K562 (cell line): ENCODE results near the gene STEEP1. TPM values are rescaled to one million over a fixed set of nuclear protein-coding genes. Genes with fewer than 3 reads are reported as not detected.

Experiments
- ATF7 ChIP-seq: fragments of 450-650 bp; IDR thresholded peaks from 2 replicates; pipeline ENCODE4 v1.7.1; 2014; ENCODE audit warnings: mild to moderate bottlenecking, moderate library complexity
- CBX3 ChIP-seq, 2 experiments: IDR thresholded peaks; 1 replicate in 1 of 2; 2 replicates in 1 of 2; pipeline ENCODE4 v1.6.1; 2012; ENCODE audit warnings: inconsistent platforms in 2 of 2, low read length in 2 of 2, borderline replicate concordance in 1 of 2, control low read depth in 1 of 2
- EP400 ChIP-seq: fragments of 450-650 bp; IDR thresholded peaks from 2 replicates; pipeline ENCODE4 v1.6.1; 2017; ENCODE audit warnings: antibody characterized with exemption, mild to moderate bottlenecking, moderate library complexity
- FOXP4 ChIP-seq: sonication (generic); formaldehyde crosslinking; IDR thresholded peaks from 2 replicates; pipeline ENCODE4 v1.8.0; 2022; ENCODE audit warnings: mild to moderate bottlenecking, missing genetic modification reagents, borderline replicate concordance
- GTF2E2 ChIP-seq: fragments of 200-800 bp; sonication (Bioruptor generic); IDR thresholded peaks from 2 replicates; pipeline ENCODE4 v1.6.1; 2016; ENCODE audit warnings: missing genetic modification characterization, missing compliant biosample characterization
- MLLT1 ChIP-seq, 2 experiments: fragments of 450-650 bp; IDR thresholded peaks; 2 replicates each; pipeline ENCODE4 v1.6.1; 2016
- NFE2 ChIP-seq: IDR thresholded peaks from 2 replicates; pipeline ENCODE4 v1.6.1; 2014; ENCODE audit warnings: antibody characterized with exemption, low read depth
- PHF8 ChIP-seq: fragments of 200-600 bp; sonication (generic); IDR thresholded peaks from 2 replicates; pipeline ENCODE4 v1.6.1; 2012; ENCODE audit warnings: mixed run types, mild to moderate bottlenecking, inconsistent platforms, low read length, moderate library complexity, borderline replicate concordance
- POLR2H ChIP-seq: IDR thresholded peaks from 2 replicates; pipeline ENCODE4 v1.6.1; 2016; ENCODE audit warnings: missing genetic modification characterization, low read depth, mild to moderate bottlenecking, control low read depth, missing compliant biosample characterization, moderate library complexity
- PRMT5 ChIP-seq: sonication (generic); formaldehyde crosslinking; IDR thresholded peaks from 2 replicates; pipeline ENCODE4 v1.5.0; 2020; ENCODE audit warnings: missing genetic modification reagents
- REST ChIP-seq, 2 experiments: fragments of 450-650 bp; formaldehyde crosslinking in 1 of 2; IDR thresholded peaks; 2 replicates each; pipeline versions ENCODE4 v1.4.0 to v1.6.1; 2014 to 2020; ENCODE audit warnings: mild to moderate bottlenecking in 2 of 2, borderline replicate concordance in 1 of 2, low read depth in 1 of 2
- U2AF1 ChIP-seq: fragments of 200-400 bp; formaldehyde crosslinking; optimal IDR thresholded peaks from 2 replicates; pipeline ENCODE3; 2017; ENCODE audit warnings: mild to moderate bottlenecking, low read depth, low read length, moderate library complexity
- ZNF12 ChIP-seq: sonication (generic); formaldehyde crosslinking; IDR thresholded peaks from 2 replicates; pipeline ENCODE4 v1.4.0; 2020; ENCODE audit warnings: mild to moderate bottlenecking, missing genetic modification reagents
- ZNF274 ChIP-seq: IDR thresholded peaks from 2 replicates; pipeline ENCODE4 v1.6.1; 2011; ENCODE audit warnings: low read depth, mild to moderate bottlenecking, low read length, moderate library complexity, borderline replicate concordance
- polyA plus RNA-seq, 8 experiments: library from polyadenylated mRNA; depleted of rRNA in 4 of 8; stranded (reverse) in 5 of 8; unstranded in 3 of 8; fragments of >200 nt; fragmentation: Nextera tagmentation in 2 of 8; fragmentation: Illumina TruSeq in 1 of 8; extraction: Ambion mirVana in 2 of 8; extraction: Trizol in 1 of 8; gene quantifications; 2 replicates each; pipeline versions ENCODE4 v1.2.1 to v1.2.3, GENCODE V29; 2011 to 2014; ENCODE audit warnings: inconsistent platforms in 1 of 8, missing spikeins in 1 of 8
- total RNA-seq, 7 experiments: library from RNA; depleted of rRNA in 6 of 7; stranded (reverse); fragments of >200 nt in 6 of 7; fragmentation: Illumina TruSeq in 2 of 7; extraction: Trizol in 2 of 7; gene quantifications; 2 replicates each; pipeline versions ENCODE4 v1.2.1 to v1.2.3, GENCODE V29; 2011 to 2021; ENCODE audit warnings: low replicate concordance in 1 of 7

Gene STEEP1
- total and polyA plus RNA-seq, 9 of the 15 experiments (the other 6 are each of a cell fraction or from before 2014, with no cell fraction given): 15.0 to 73.7 (median 40.3) TPM

- TF ChIP-seq REST (IDR thresholded peaks at IDR 0.05; ENCODE audit: borderline replicate concordance) (peak; percentile 48), REST (CRISPR knock-in tag; IDR thresholded peaks at IDR 0.05; ENCODE audit: low read depth) (no peak), ATF7 (peak; percentile 99), GTF2E2 (tag) (peak; percentile 64), NFE2 (0 out of 2 replicates have a peak, but pooled peaks have one; percentile 9), ZNF12 (CRISPR knock-in tag) (no peak), PHF8 (peak; percentile 67; the same call in 1 of the 2 replicates), U2AF1 (no peak), PRMT5 (CRISPR knock-in tag) (no peak), EP400 (peak; percentile 74), ZNF274 (no peak), FOXP4 (CRISPR knock-in tag) (no peak), POLR2H (tag) (peak; percentile 43; the same call in 1 of the 2 replicates), MLLT1 (IDR thresholded peaks at IDR 0.05) (peak in 1 of 2 experiments; percentile 25; a peak in 1 of 4 replicates), CBX3 (IDR thresholded peaks at IDR 0.05; ENCODE audit: borderline replicate concordance in 1 of 2, low read length in 2 of 2) (peak in 1 of 2 experiments; percentile 71; a peak in 1 of 3 replicates)
Observed at GRCh38 chrX:119565107-119565663, at the start of gene STEEP1 (continued).
